Mesodermal cell (in vitro differentiated cells): ENCODE measurements around the gene KAZALD1.

Experiments used
- H3K27ac ChIP-seq: 2 replicates; pipeline ENCODE4 v1.7.0; 2013; ENCODE audit warnings: mild to moderate bottlenecking, low read depth, low read length, moderate library complexity; ENCODE audit not compliant: severe bottlenecking
- H3K36me3 ChIP-seq: 2 replicates; pipeline ENCODE4 v1.7.1; 2013; ENCODE audit warnings: mild to moderate bottlenecking, low read length, moderate library complexity; ENCODE audit not compliant: control insufficient read depth, insufficient read depth
- H3K4me1 ChIP-seq: one replicate; pipeline ENCODE4 v1.7.1; 2013; ENCODE audit warnings: mild to moderate bottlenecking, low read length; ENCODE audit not compliant: insufficient read depth, control insufficient read depth, poor library complexity, severe bottlenecking
- H3K4me3 ChIP-seq: 2 replicates; pipeline ENCODE4 v1.7.0; 2013; ENCODE audit warnings: low read length, control low read depth, mild to moderate bottlenecking; ENCODE audit not compliant: insufficient read depth, poor library complexity, severe bottlenecking; ENCODE audit errors: extremely low read depth
- H3K9me3 ChIP-seq: 2 replicates; pipeline ENCODE4 v1.7.1; 2013; ENCODE audit warnings: mild to moderate bottlenecking, low read length, moderate library complexity; ENCODE audit not compliant: control insufficient read depth
- WGBS, 2 experiments: methylation state at CpG; one replicate each; pipeline ENCODE4 v1.1.5; 2013; ENCODE audit warnings: missing lambda C conversion rate in 2 of 2; ENCODE audit not compliant: insufficient coverage in 2 of 2; 5-methylcytosine and 5-hydroxymethylcytosine counted together

The KAZALD1 gene

DNA sequence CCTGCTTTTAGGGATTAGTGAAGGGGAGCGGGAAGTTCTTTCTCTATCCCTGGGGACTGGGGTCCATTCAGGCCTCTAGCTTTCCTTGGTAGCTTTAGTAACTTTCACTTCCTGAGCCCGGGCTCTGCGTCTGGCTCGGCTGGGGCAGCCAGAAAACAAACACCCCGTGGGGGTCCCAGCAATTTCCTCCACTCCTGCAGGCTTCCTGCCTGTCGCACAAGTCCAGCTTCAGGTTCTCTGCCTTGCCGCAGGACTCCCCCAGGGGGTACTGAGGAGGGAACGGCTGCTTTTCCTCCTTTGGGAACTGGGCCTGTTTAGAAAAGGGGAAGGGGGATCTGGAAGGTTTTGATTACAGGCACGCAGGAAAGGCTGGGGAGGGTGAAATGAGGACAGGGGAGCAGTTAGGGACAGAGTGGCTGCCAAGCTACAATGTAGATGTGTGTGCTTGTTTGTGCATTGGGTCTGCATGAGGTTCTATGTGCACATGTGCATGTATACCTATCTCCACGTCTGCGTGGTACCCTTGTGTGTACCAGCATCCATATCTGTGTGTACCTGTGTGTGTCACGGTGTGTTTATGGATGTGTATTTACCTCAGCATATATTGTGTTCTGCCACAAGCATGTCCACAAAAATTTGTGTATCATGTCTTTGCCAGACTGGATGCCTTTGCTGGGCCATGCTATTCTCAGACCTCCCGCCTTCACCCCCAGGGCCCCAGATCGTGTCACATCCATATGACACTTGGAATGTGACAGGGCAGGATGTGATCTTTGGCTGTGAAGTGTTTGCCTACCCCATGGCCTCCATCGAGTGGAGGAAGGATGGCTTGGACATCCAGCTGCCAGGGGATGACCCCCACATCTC lies 2.0 kb downstream of the KAZALD1 start:
- H3K36me3 ChIP-seq: no peaks in the 10 kb centered on the region
- no peak overlapping the region for H3K27ac ChIP-seq
- no peaks in the 10 kb centered on the region for H3K9me3 ChIP-seq
- 20 to 25% methylated on average over 7 to 9 of the region's 15 CpGs for WGBS, 2 experiments
- H3K4me1 ChIP-seq: peaks cover 27% of the 10 kb centered on the region
- H3K4me3 ChIP-seq: no peak overlapping the region

DNA sequence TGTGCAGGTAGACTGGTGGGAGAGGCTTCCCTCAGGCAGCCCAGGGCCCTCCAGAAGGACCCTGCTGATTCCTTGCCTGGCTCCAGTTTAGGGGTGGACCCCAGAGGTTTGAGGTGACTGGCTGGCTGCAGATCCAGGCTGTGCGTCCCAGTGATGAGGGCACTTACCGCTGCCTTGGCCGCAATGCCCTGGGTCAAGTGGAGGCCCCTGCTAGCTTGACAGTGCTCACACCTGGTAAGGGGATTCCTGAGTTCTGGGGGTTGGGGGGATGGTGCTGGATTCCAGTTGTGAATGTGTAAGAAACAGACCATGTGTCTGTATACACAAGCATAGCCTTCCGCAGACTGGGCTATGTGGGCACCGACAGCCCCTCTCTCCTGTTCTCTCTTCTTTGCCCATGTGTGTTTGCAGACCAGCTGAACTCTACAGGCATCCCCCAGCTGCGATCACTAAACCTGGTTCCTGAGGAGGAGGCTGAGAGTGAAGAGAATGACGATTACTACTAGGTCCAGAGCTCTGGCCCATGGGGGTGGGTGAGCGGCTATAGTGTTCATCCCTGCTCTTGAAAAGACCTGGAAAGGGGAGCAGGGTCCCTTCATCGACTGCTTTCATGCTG lies 2.7 kb downstream of the KAZALD1 start:
- Histone ChIP-seq H3K27ac (no peak overlapping the region), H3K4me3 (no peak overlapping the region), H3K4me1 (peaks cover 27% of the 10 kb centered on the region), H3K9me3 (no peaks in the 10 kb centered on the region), H3K36me3 (no peaks in the 10 kb centered on the region)
- 92 to 94% methylated on average over 7 to 8 of the region's 9 CpGs for WGBS, 2 experiments

DNA sequence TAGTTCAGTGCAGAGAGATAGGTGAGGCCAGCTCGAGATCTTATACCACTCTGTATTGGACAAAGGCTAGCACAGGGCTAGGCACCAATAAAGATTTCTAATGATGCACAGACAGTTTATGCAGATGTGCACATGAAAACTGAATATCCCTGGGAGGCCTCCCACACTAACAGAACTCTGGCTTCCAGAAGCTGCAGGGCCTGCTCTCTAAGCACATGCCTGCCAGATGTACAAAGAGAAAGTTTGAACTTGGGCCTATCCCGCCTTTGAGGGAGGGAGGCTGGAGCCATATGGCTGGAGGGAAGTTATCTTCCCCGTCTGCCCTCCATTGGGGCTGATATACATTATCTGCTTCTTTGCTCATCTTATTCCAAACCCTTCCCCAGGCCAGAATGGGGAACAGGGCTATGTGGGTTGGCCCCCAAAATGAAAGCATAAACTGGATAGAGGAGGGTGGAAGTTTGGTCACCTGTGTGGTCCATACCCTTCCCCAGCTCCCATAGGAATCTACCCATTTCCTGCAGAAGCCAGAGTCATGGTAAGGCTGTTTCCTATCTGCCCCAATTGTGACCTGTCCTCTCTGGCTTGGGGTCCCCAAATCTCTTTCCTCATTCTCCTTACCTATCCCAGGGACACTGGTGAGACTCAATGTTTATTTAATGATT lies 3.8 kb downstream of the KAZALD1 start:
- WGBS, 2 experiments: 75 to 100% methylated on average over 1 of the region's 3 CpGs
- H3K4me3 ChIP-seq: peak overlapping the region; percentile 49
- no peaks in the 10 kb centered on the region for H3K9me3 ChIP-seq
- peaks cover 27% of the 10 kb centered on the region for H3K4me1 ChIP-seq
- H3K27ac ChIP-seq: no peak overlapping the region
- no peaks in the 10 kb centered on the region for H3K36me3 ChIP-seq

DNA sequence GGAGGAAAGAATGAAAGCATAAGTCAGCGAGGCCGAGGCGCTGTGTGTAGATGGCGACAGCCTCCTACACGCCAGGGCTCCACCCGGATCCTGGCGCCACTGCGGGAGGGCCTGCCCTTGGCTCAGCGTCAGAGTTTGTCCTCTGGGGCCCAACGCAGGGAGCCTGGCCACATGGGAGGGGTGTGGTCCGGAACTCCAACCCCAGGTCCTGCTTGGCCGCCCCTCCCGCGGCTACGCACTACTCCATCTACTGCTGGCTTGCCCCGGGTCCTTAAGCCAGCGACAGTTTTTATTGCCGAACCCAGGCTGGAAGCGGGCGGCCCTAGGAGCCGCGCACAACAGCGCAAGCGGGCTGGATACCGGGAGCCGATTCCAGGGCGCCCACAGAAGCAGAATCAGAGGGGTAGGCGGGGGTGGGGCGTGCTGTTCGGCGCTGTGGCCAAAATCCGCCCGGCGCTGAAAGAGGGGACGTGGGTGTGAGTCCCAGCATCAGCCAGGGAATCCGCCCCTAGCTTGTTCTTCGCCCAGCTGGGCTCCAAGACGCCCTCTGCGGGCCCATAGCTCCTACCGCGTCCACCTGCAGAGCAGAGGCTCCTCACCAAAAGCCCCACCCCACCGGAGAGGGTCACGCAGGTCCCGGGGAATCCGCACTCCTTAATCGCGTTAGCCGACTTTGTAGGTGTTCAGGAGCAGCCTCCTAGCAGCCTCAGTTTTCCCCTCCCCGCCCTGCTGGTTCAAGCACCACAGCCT lies 4.5 kb downstream of the KAZALD1 start:
- H3K36me3 ChIP-seq: no peaks in the 10 kb centered on the region
- peaks cover 27% of the 10 kb centered on the region for H3K4me1 ChIP-seq
- H3K4me3 ChIP-seq: peak overlapping the region; percentile 49
- WGBS, 2 experiments: 3% methylated on average over 38 to 45 of the region's 49 CpGs
- H3K27ac ChIP-seq: no peak overlapping the region
- H3K9me3 ChIP-seq: no peaks in the 10 kb centered on the region

DNA sequence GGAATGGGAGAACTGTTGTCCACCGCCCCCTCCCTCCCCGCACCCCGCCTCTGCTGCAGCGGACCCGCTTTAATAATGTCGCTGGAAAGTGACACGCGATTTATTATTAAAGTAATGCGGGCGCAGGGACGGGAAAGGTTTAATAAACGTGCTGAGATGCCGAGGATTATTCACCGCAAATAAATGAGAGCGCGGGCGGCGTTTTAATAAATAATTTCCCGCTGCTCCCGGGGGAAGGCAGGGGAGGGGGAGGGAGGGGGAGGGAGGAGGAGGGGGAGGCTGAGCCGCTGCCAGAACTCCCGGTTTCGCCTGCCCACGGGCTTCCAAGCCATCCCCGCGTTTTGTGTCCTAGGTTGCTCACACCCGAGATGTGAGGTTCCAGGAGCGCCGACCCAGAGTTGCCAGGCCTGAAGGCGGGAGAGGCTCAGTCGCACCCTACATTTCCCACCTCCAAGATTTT lies 5.1 kb downstream of the KAZALD1 start:
- 0 to 1% methylated on average over 17 of the region's 31 CpGs for WGBS, 2 experiments
- Histone ChIP-seq H3K4me3 (peak overlapping the region; percentile 49), H3K9me3 (no peaks in the 10 kb centered on the region), H3K4me1 (peaks cover 24% of the 10 kb centered on the region), H3K36me3 (no peaks in the 10 kb centered on the region), H3K27ac (no peak overlapping the region)

DNA sequence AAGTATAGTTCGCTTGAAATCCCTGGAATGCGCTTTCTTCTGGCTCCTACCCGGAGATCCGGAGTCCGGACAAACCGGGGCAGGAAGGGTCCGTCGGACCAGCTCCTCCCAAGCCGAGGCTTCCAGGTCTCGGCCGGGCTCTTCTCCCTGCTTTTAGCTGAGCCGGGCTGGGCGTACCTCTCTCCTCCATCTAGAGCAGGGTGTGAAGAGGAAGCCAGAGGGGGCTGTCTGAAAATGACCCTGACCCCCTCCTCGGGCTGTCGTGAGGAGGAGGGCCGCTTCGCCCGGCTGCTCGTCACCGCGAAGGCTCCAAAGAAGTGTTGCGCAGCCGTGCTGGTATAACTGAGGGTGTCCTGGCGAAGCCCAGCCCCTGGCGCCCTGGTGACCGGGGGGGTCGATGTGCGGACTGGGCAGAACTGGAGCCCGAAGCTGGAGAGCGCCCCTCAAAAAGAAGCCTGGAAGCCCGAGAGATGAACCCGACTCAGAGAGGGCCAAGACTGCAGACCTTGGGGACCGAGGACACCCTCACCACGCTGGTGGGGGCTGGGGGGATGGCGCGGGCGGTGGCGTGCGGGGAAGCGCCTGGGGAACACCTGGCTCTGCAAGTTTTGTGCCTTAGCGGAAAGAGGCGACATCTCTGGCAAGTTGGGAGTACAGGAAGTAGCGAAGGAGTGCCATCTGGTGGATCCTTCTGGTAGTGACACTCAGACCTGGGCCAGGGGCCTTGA lies 5.7 kb downstream of the KAZALD1 start:
- Histone ChIP-seq H3K4me1 (peaks cover 18% of the 10 kb centered on the region), H3K36me3 (no peaks in the 10 kb centered on the region), H3K27ac (no peak overlapping the region), H3K9me3 (no peaks in the 10 kb centered on the region), H3K4me3 (peak overlapping the region; percentile 49)
- WGBS, 2 experiments: 1% methylated on average over 34 to 37 of the region's 43 CpGs

DNA sequence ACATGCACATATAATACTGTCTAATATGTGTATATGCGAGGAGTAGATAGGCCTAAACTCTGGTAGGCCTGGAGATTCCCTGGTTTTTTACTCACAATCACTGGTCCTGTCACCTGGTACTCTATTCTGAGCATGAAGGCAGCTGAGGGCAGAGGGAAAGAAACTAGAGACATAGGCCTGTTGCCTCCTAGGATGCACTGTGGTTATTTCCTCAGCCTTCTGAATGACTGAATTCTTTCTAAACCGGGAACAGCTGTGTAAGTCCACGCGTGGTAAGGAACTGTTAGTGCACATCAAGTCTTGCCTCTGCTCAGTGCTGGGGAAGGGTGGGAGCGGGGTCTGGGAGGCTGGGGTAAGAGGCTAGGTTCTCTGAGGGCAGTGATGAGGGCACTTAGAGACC lies 7.7 kb downstream of the KAZALD1 start:
- no peak overlapping the region for H3K4me3 ChIP-seq

DNA sequence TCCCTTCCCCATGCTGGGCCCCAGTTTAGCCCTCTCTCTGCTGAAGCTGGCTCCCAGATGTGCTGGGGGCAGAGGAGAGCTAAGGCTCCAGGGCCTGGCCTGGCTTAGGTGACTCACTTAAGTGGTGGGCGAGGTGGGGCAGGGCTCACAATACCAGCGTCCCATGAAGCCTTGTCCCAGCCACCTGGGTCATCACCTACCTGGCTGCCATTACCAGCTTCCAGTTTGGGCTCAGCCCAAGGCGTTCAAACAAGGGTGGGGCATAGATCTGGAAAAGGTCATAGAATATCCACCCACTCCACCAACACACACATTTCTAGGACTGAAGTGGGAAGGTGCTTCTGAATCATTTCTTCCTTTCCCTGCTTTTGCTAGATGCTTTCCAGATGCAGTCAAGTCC lies 8.3 kb downstream of the KAZALD1 start:
- peaks cover 9% of the 10 kb centered on the region for H3K4me1 ChIP-seq
- H3K9me3 ChIP-seq: no peaks in the 10 kb centered on the region
- no peak overlapping the region for H3K4me3 ChIP-seq
- WGBS, 2 experiments: 67 to 93% methylated on average over 1 to 2 of the region's 3 CpGs
- no peak overlapping the region for H3K27ac ChIP-seq
- H3K36me3 ChIP-seq: no peaks in the 10 kb centered on the region

More for the DNA sequence above, 7.7 kb downstream of the KAZALD1 start:
- Histone ChIP-seq H3K4me1 (peaks cover 9% of the 10 kb centered on the region), H3K9me3 (no peaks in the 10 kb centered on the region), H3K36me3 (no peaks in the 10 kb centered on the region), H3K27ac (no peak overlapping the region)
- WGBS, 2 experiments: 62 to 88% methylated on average over 4 to 5 of the region's 5 CpGs

DNA sequence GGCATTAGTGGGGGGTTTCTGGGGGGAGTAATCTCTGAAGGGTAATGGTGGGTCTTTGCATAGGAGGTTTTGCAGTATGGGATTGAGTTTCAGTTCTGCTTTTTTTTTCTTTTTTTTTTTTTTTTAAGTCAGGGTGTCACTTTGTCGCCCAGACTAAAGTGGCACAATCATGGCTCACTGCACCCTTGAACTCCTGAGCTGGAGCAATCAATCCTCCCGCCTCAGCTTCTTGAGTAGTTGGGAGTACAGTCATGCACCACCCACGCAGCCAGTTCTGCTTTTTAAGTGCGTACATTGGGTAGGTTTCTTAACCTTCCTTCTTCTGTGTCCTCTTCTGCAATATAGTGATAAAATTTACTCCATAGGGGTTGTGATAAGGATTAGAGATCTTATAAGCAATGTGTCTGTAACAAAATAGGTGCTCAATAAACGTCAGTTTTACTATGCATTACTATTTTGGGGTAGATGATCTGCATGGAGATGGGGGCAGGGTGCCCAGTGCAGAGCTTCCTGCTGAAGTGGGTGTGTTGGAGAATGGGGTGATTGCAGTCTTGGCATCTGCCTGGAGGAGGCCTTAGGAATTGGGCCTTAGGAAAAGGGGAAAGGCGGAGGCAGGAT lies 9.6 kb downstream of the KAZALD1 start:
- Histone ChIP-seq H3K27ac (no peak overlapping the region), H3K36me3 (no peaks in the 10 kb centered on the region), H3K9me3 (no peaks in the 10 kb centered on the region), H3K4me1 (peaks cover under 1% of the 10 kb centered on the region), H3K4me3 (no peak overlapping the region)
- 93 to 94% methylated on average over 2 to 5 of the region's 6 CpGs for WGBS, 2 experiments
